Posterior cingulate gyrus (tissue), 11 donors: ENCODE measurements around the gene GSTK1.
"Not testable (repeated sequence)": the region's sequence is repeated elsewhere in the genome, so short reads cannot be mapped to it uniquely, and the experiment has no call there.

Experiments used
- DNase-seq, 10 donors: peaks; one replicate each; pipeline versions ENCODE4 v3.0.0 to v3.0.0-alpha.2; 2020 to 2021; ENCODE audit warnings: mixed read lengths in 3 of 10
- intact Hi-C: fragments of 100-400 bp; cut with DNase I; formaldehyde crosslinking; loops from one replicate; pipeline ENCODE4 v1.15.1; 2023

Gene GSTK1

GRCh38 chr7:143289421-143289820 lies 26.2 kb downstream of the GSTK1 start:
- intact Hi-C loops = loop anchor here (2.0 kb wide), 1 partner anchor 89 kb away; no protein-coding TSS in a partner anchor
- DNase-seq = no peak

- intact Hi-C loops = loop anchor here (2.0 kb wide), 1 partner anchor 89 kb away; no protein-coding TSS in a partner anchor
- not testable (repeated sequence) for DNase-seq
Measured at GRCh38 chr7:143289888-143290287, 26.6 kb downstream of the GSTK1 start.

- no peak for DNase-seq
- intact Hi-C loops = no loop called here
Measured at GRCh38 chr7:143290293-143290692, 27.1 kb downstream of the GSTK1 start.

GRCh38 chr7:143292876-143293275 lies 29.6 kb downstream of the GSTK1 start:
- intact Hi-C loops = no loop called here
- DNase-seq = no peak

GRCh38 chr7:143295870-143296269 lies 32.6 kb downstream of the GSTK1 start:
- intact Hi-C loops = no loop called here
- no peak for DNase-seq

- DNase-seq = no peak
- intact Hi-C loops = no loop called here
Measured at GRCh38 chr7:143296686-143297085, 33.4 kb downstream of the GSTK1 start.

GRCh38 chr7:143299346-143299745 lies 36.1 kb downstream of the GSTK1 start:
- intact Hi-C loops = no loop called here

GRCh38 chr7:143299840-143300239 lies 36.6 kb downstream of the GSTK1 start:
- intact Hi-C loops = no loop called here
- peak in 7 of 10 donors; percentile 38 to 91 (median 50) for DNase-seq

More at GRCh38 chr7:143299346-143299745, 36.1 kb downstream of the GSTK1 start:
- DNase-seq = no peak

GRCh38 chr7:143300959-143301935 lies 38.0 kb downstream of the GSTK1 start:
- intact Hi-C loops = no loop called here
- no peak for DNase-seq

GRCh38 chr7:143303733-143304132 lies 40.5 kb downstream of the GSTK1 start:
- no peak for DNase-seq
- intact Hi-C loops = no loop called here

GRCh38 chr7:143304938-143305337 lies 41.7 kb downstream of the GSTK1 start:
- no peak for DNase-seq
- intact Hi-C loops = loop anchor here (1.0 kb wide), 1 partner anchor 65 kb away; no protein-coding TSS in a partner anchor

GRCh38 chr7:143305423-143306070 lies 42.3 kb downstream of the GSTK1 start:
- DNase-seq = peak; percentile 65 to 96 (median 84)
- intact Hi-C loops = loop anchor here (1.0 kb wide), 1 partner anchor 65 kb away; no protein-coding TSS in a partner anchor

GRCh38 chr7:143308632-143309031 lies 45.4 kb downstream of the GSTK1 start:
- no peak for DNase-seq
- intact Hi-C loops = no loop called here

- no peak for DNase-seq
- intact Hi-C loops = no loop called here
Measured at GRCh38 chr7:143314127-143314526, 50.9 kb downstream of the GSTK1 start.

- intact Hi-C loops = loop anchor here (5.0 kb wide), 1 partner anchor 37 kb away; no protein-coding TSS in a partner anchor
- DNase-seq = no peak
Measured at GRCh38 chr7:143315776-143316175, 52.5 kb downstream of the GSTK1 start, which contains the start of gene CLCN1. TSS of gene CLCN1 (plus strand) at chr7:143316111. CDS start at chr7:143316213, 102 bp downstream.

GRCh38 chr7:143316492-143316891 lies 53.3 kb downstream of the GSTK1 start:
- intact Hi-C loops = loop anchor here (5.0 kb wide), 1 partner anchor 36 kb away; no protein-coding TSS in a partner anchor
- DNase-seq = peak in 1 of 10 donors; percentile 17

GRCh38 chr7:143318661-143319060 lies 55.4 kb downstream of the GSTK1 start:
- no peak for DNase-seq
- intact Hi-C loops = loop anchor here (5.0 kb wide), 1 partner anchor 34 kb away; no protein-coding TSS in a partner anchor
